ENCODE data around the gene ZNF654. TPM values are rescaled to one million over a fixed set of nuclear protein-coding genes. Genes with fewer than 3 reads are reported as not detected.

Gene ZNF654
- total and polyA plus RNA-seq, 9 of the 15 experiments (the other 6 are each of a cell fraction or from before 2014, with no cell fraction given) = 2.4 to 8.6 (median 5.1) TPM

- H3K9me3 ChIP-seq (replicated peaks; ENCODE audit: control insufficient read depth, insufficient read depth, low read depth, low read length) = no peaks in the 10 kb centered on the region
- CTCF ChIA-PET (ENCODE audit: low intra/inter-chr PET ratio) = no interaction called here
- H3K4me2 ChIP-seq (ENCODE audit: insufficient read depth, low read length) = no peak overlapping the region
- no peaks in the 10 kb centered on the region for H3K27me3 ChIP-seq (ENCODE audit: control insufficient read depth in 2 of 2, insufficient read depth in 2 of 2, low read length in 2 of 2)
- in situ Hi-C loops (cut with MboI) = no loop called here
- H4K20me1 ChIP-seq (replicated peaks; ENCODE audit: control insufficient read depth, insufficient read depth, low read length) = no peaks in the 10 kb centered on the region
- no peak overlapping the region for H2AFZ ChIP-seq (ENCODE audit: low read depth, low read length)
- TF ChIP-seq ZBTB11 (CRISPR knock-in tag; IDR thresholded peaks at IDR 0.05) (no peak), RCOR1 (IDR thresholded peaks at IDR 0.05; ENCODE audit: borderline replicate concordance in 1 of 2, low read depth in 2 of 2, low read length in 2 of 2) (no peak), HNRNPL (IDR thresholded peaks at IDR 0.05; ENCODE audit: low read depth, low read length) (no peak), ZNF780A (CRISPR knock-in tag; IDR thresholded peaks at IDR 0.05) (no peak), SIN3B (IDR thresholded peaks at IDR 0.05; ENCODE audit: low read depth) (no peak), BDP1 (IDR thresholded peaks at IDR 0.05; ENCODE audit: insufficient read depth, insufficient read length) (no peak)
- H3K9ac ChIP-seq (ENCODE audit: insufficient read depth in 1 of 2, low read depth in 2 of 2, low read length in 2 of 2) = no peak overlapping the region
- POLR2A ChIA-PET = no interaction called here
- peaks cover 45% of the 10 kb centered on the region; the same call in 2 of the 3 replicates for H3K36me3 ChIP-seq (ENCODE audit: control insufficient read depth, insufficient read depth, low read length)
- 91% methylated on average over 3 of the region's 3 CpGs for WGBS (ENCODE audit: insufficient coverage, low coverage, missing lambda C conversion rate)
- H3K27ac ChIP-seq (ENCODE audit: extremely low read depth, low read depth, low read length) = no peak overlapping the region
- H3K4me1 ChIP-seq (replicated peaks in 1 of 2; ENCODE audit: control insufficient read depth in 2 of 2, insufficient read depth in 2 of 2, low read length in 2 of 2) = no peaks in the 10 kb centered on the region
- ATAC-seq = no peak
- no peaks in the 10 kb centered on the region for H3K9me1 ChIP-seq (ENCODE audit: control insufficient read depth, insufficient read depth, low read length)
- peaks cover 15% of the 10 kb centered on the region; the same call in 2 of the 3 replicates for H3K79me2 ChIP-seq (ENCODE audit: control insufficient read depth, insufficient read depth, low read length)
- no TSS peak for BruUV-seq (replicated peaks)
- intact Hi-C loops (cut with micrococcal nuclease) = loop anchor here (5.0 to 10.0 kb wide), 2 partner anchors 820 to 853 kb away; no protein-coding TSS in a partner anchor
- H3K4me3 ChIP-seq = no peak overlapping the region
- FAIRE-seq = no peak
- no peak for DNase-seq (ENCODE audit: extremely low read depth in 1 of 4, low spot score in 3 of 4)
These were observed 56.0 kb downstream of the ZNF654 start for GRCh38 chr3:88114878-88115549.

Measured in K562 (cell line).